SU-DHL-6 (cell line): ENCODE measurements around the gene CD83.

Source experiments
- EZH2phosphoT487 ChIP-seq: fragments of 200-600 bp; sonication (generic), shearing (Covaris generic); conservative IDR thresholded peaks from 2 replicates; pipeline ENCODE4 v1.6.1; 2018; ENCODE audit warnings: mild to moderate bottlenecking, antibody characterized with exemption, low read length, moderate library complexity, mixed read lengths
- TF ChIP-seq, protein P1 (sequence below): fragments of 200-600 bp; sonication (generic); IDR thresholded peaks from one replicate; pipeline ENCODE4 v1.5.1; 2017; ENCODE audit warnings: antibody characterized with exemption, mild to moderate bottlenecking, low read length, moderate library complexity; ENCODE audit not compliant: insufficient read depth, poor library complexity, severe bottlenecking

DNA sequence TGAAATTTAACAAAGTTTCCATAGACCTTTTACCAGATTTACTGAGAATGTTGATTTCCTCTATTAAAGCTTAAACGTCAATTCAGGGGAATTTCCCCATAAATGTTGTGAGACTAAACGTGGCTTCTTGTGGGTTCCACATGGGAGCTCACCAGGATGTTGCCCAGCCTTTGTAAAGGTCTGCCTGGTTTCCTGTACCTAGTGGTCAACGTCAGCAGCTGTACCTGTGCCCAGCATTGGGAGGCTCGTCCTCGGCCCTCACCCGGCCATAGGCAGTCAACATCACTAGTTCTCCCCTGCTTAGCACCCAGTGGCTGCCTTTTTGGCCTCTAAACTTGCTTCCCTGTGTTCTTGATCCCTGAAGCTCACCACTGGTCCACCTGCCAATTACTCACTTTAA lies 22.1 kb upstream of the CD83 start:
- TF ChIP-seq, protein P1, sequence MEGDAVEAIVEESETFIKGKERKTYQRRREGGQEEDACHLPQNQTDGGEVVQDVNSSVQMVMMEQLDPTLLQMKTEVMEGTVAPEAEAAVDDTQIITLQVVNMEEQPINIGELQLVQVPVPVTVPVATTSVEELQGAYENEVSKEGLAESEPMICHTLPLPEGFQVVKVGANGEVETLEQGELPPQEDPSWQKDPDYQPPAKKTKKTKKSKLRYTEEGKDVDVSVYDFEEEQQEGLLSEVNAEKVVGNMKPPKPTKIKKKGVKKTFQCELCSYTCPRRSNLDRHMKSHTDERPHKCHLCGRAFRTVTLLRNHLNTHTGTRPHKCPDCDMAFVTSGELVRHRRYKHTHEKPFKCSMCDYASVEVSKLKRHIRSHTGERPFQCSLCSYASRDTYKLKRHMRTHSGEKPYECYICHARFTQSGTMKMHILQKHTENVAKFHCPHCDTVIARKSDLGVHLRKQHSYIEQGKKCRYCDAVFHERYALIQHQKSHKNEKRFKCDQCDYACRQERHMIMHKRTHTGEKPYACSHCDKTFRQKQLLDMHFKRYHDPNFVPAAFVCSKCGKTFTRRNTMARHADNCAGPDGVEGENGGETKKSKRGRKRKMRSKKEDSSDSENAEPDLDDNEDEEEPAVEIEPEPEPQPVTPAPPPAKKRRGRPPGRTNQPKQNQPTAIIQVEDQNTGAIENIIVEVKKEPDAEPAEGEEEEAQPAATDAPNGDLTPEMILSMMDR: no peak
- no peak for TF ChIP-seq EZH2phosphoT487
